ENCODE results near the gene DNAJC28.

- TF ChIP-seq POLR2AphosphoS5 (IDR thresholded peaks at IDR 0.05; ENCODE audit: borderline replicate concordance, low read depth, low read length) (no peak), EZH2 (IDR thresholded peaks at IDR 0.05) (no peak)
Observed at GRCh38 chr21:33522297-33522952, 30.9 kb upstream of the DNAJC28 start.

Data from SK-N-MC (cell line).